GM18499 (cell line): Measurements from ENCODE around the gene MEP1B.
"Not testable (repeated sequence)": the region's sequence is repeated elsewhere in the genome, so short reads cannot be mapped to it uniquely, and the experiment has no call there.

ENCODE experiments used
- ATAC-seq: cut with Tn5 transposase; IDR thresholded peaks from one replicate; pipeline ENCODE4 v1.9.1; 2021; ENCODE audit warnings: moderate number of reproducible peaks; ENCODE audit not compliant: insufficient read depth, unreplicated experiment

MEP1B gene

DNA sequence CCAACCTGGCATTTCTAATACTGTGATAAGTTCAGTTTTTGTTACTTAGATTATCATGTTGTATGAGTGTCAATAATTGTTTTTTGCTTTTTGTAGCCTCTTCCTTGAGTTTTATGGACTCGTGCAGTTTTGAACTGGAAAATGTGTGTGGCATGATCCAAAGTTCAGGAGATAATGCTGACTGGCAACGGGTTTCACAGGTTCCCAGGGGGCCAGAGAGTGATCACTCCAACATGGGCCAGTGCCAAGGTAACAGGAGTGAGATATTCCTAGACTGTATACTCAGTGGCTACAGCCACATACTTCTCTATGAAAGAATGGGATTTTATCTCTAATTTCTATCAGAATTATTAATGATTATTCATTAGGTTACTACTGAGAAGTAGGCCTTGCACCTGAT, 18.2 kb downstream of the MEP1B start:
- no peak for ATAC-seq

DNA sequence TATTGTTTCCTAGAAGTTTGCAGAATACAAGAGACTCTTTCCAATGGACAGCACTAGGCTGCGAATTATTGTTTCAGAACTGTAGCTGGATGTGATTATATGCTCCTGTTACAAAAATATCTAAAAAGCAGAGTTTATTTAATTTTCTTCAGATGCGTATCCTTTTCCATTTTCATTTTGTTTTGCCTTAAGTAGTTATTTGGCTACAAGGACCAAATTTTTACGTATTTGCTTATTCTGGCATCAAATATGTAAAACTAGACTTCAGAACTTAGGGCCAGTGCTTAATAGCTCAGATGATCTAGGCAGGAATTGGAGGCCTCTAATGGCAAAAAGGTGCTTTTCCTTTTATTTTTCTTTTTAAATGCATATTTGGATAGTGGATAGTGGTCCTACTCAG, 18.7 kb downstream of the MEP1B start:
- no peak for ATAC-seq

DNA sequence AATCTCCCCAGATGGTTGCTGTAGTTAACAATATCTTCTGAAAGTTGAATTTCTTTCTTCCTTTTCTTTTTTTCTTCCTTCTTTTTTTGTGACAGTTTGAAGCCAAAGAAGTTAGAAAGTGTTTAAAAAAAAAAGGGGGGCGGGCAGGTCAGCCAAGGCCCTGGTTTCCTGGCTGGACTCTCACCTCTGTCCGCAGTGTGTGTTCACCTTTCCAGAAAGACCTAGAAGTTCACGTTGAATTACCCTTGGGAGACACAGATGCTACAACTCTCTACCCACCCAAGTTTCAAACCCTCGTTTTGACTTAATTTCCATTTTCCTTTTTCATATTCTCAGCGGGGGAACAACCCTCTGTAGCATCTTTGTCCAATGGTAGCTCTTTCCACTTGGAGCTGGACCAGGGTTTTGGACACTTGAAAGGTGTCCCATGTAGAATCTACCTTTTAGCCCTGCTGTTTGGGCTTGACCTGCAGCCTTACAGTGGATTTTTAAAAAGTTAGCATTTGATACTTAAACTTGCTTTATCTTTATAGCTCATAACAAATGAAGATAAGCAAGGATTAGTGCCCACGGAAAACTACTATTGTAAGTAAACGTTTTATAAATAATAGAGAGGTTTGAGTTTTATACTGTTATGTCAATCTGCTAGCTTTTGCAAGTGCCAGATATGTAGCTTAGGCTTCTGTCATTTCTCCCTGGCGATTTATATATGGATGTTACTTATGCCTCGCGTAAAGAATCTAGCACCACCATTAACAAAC, 20.0 kb downstream of the MEP1B start:
- ATAC-seq, result no peak

DNA sequence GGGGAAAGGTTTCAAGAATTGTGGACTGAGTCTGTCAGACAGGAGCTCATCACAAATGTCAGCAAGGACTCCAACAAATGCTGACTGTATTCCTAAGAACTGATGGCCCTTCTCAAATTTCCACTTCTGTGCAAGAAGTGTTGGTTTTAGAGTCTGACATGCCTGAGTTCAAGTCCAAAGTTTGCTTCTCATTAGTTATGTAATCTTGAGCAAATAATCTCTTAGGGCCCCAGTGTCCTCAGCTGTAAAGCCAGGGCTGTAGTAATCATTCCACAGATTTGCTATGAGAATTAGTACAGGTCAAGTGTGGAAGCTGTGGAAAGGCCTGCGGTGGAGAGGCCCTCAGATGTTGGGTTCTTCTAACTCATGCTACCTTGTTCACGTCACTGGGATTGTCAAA, 23.9 kb downstream of the MEP1B start:
- no peak for ATAC-seq

DNA sequence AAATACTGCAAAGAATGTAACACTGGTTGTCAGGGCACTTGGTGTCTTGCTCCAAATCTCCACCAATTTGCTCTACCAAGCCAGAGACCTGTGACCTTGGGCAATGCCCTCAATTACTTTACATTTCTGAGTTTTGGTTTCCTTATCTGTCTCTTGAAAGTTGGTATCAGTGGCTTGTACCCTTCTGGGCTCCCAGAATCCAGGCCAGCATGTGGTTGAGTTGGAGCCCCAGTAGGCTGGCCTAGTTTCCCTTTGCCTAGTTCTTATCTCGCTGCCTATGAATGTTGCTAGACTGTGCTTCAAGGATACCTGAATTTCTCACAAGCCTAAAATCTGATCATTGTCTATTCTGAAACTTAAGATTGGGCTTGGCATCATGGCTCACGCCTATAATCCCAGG, 26.6 kb downstream of the MEP1B start:
- no peak for ATAC-seq

DNA sequence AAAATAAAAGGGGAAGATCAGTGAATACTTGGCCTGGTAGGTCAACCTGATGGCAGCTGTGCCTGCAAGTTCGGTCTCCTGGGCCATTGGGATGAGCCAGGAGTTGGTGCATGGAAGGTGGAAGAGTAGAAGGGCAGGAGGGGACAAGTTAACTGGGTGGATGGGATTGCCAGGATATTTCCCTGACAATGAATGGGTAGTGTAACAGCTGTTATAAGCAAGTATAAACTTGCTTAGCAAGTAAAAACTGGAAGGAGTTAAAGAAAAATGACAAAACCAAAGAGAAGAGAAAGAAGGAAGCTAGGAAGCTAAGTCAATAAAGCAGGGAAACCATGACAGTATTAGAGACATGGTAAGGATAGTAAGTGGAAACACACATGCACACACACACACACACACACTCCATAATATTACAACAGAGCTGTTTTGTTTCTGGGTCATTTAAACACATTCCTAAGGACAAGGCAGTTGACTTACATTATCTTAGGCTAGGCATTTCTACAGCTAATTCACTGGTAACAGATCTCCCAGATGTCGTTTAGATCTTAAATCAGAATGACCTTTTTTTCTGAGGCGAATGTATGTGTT, 29.7 kb downstream of the MEP1B start:
- ATAC-seq, result no peak

DNA sequence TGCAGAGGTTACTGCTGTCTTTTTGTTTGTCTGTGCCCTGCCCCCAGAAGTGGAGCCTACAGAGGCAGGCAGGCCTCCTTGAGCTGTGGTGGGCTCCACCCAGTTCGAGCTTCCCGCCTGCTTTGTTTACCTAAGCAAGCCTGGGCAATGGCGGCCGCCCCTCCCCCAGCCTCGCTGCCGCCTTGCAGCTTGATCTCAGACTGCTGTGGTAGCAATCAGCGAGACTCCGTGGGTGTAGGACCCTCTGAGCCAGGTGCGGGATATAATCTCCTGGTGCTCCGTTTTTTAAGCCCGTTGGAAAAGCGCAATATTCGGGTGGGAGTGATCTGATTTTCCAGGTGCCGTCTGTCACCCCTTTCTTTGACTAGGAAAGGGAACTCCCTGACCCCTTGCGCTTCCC, 43.5 kb downstream of the MEP1B start:
- ATAC-seq, result not testable (repeated sequence)

DNA sequence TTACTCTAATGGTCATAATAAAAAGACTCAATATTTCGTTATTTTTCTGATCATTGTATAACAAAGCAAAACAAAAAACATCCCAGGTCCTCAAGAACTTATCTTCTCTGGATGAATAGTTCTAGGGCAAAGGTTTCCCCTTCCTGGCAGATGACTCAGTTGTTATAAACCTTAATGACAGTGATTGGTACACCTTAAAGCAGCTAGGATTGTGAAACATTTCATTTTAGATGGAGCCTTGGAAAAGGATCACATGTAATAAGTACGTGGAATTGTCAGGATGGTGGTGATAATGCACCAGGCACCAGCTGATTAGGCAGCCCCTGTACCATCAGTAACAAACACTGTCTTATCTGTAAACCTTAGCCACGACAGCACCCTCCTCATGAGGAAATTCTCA, 47.2 kb downstream of the MEP1B start:
- no peak for ATAC-seq

DNA sequence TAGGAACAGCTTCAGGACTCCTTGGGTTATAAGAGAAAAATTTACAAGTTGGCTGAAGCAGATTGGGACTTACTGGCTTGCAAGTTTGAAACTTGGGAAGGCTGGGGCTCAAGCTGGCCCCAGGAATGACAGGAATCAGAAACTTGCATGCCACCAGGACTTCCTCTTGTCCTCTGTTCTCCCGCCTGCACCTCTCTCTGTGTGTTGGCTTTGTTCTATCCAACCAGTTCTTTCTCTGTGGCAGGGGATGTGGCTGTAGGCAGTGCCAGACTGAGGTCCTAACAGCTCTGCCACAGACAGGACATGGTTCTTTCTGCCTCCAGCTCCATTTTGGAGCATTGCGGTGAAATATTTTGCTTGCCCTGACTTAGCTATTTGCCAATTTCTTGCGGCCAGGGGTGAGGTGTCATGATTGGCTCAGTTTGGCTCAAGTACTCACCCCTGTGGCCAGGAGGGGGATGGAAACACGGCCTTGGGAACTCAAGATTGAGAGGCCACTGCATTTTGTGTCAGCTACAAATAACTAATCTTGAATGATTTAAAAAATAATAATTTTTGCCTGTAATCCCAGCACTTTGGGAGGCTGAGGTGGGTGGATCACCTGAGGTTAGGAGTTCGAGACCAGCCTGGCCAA, 48.9 kb downstream of the MEP1B start:
- no peak for ATAC-seq

DNA sequence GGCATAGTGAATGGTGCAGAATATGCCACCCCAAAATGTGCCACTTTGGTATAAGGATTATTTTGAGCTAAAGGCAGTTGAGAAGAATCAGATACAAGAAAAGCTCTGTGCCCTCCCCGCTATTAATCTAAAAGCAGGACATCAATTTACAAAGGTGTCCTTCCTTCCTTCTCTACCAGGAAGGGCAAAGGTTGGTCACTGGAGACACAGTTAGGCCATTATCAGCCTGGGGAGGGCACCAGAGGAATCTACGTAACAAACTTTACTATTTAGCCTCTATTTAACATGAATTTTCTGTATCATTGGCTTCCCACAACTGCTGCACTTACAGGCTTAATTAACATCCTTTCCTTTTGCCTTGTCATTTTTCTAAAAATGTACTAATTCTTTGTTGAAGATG, 52.6 kb downstream of the MEP1B start:
- ATAC-seq, result no peak

DNA sequence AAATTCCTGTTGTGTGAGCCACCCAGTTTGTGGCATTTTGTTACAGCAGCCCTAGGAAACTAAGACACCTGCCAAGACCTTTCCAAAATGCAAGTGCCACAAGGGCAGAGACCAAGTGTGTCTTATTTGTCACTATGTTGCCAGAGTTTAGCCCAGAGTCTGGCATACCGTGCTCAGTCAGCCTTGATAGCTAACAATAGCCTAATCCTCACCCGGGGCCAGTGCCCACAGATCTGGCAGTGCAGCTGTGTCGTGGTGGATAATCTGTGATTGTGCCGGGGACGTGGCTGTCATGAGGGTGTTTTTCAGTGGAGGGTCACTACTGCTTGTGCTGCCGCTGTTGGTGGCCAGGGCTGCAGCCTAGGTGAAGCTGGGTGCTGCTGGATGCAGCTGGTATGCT, 53.5 kb downstream of the MEP1B start:
- ATAC-seq, result no peak

DNA sequence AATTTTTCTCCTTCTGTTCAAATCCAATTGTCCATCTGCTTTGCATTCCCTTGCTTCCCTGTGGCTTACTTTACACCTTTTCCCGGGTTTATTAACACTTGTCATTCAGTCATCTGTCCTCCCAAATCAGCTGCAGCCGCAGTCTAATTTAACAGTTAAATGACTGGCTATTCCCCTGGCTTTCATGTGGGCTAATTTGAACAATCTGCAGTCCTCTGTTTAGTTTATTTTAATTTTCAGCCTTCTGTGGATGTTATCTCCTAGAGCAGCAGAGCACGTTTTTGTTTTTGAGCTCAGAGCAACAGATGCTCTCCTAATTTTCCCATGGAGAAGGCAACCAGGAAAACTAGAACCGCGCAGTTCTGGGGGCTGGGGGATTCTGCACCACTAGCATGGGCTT, 55.0 kb downstream of the MEP1B start:
- no peak for ATAC-seq

DNA sequence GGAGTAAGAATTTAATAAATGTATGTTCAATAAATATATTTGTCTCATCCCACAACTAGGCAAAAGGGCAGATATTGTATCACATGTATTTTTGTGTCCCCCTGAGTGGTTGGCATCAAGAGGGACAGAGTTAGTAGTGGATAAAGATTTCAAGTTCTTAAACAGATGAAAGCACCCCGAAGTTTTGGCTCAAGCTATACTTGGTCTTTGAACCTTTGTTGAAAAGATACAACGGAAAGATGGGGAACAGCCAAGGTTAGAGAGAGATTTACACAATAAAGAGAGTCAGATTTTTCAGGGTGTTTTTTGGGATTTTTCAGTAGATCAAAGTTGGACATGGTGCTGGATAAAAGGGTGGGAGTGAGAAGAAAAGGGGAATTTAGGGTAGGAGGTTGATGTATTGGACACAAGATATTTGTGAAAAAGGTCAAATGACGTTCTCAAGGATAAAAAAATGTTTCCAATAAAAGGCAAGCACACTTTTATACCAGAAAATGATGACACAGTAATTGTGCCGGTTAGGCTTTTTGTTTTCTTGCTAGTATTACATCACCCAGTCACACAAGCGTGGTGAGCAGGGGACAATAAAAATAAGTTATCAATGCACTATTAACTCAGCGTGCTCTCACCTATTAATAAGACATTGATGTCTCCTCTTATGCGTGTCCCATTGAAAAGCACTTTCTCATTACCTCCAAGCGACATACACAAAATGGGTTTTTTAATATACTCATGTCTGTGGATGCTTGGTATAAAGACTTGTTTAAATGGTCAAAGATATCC, 59.5 kb downstream of the MEP1B start:
- no peak for ATAC-seq

DNA sequence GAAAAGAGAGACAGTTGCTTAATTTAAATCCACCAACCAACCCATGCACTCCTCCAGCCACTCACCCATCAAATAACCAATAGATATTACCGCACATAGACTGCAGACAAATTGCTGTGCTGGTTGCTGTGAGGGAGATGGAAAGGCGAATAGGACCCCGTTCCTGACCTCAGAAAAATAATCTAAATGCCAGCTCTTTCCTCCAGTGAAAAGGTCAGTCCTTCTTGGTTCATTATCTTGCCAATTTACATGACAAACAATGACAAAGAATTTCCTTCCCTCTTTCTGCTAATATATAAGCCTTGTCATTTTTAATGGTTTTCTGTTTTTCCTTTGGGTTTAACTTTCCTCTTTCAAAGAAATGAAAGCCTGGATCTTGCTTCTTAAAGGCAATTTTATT, 61.6 kb downstream of the MEP1B start:
- no peak for ATAC-seq

DNA sequence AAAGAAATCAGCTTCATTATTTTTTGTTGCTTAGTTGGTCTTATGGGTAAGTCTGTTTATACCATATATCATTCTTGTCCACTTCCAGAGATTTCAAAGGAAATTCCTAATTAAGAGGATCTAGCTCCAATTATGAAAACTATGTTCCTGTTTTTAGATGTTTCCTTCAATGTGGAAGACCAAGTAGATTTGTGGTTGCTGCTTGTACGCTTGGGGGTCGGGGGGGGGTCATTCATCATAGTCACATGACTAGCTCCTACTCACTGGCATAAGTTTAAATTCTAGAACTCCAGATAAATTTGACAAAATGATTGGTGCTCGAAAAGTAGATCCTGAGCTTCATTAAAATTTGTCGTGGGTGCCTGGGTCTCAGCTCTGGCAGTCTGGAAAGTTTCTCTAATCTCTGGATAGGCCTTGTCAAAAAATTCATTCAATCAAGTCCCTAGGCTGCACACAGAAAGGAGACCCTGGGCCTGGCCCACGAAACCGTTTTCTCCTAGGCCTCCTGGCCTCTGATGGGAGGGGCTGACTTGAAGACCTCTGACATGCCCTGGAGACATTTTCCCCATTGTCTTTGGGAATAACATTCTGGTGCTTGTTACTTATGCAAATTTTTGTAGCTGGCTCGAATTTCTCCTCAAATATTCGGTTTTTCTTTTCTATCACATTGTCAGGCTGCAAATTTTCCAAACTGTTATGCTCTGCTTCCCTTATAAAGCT, 62.5 kb downstream of the MEP1B start:
- ATAC-seq, result no peak

DNA sequence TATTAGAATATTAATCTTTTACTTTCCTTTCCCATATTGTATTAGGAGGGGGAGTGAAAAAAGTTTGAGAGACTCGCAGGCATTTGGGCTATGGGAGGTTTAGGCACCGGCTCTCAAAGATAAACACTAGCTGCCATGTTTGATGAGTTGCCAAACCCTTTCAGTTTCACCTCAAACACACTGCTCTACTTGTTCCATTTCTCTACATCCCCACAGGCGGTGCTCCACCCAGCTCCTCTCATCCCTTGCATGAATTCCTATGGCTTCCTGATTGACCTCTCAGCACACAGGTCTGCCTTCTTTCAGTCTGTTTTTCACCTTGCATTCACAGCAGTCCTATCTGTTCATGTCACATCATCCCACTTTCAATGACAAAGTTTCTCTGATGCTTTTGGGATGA, 65.7 kb downstream of the MEP1B start:
- no peak for ATAC-seq

DNA sequence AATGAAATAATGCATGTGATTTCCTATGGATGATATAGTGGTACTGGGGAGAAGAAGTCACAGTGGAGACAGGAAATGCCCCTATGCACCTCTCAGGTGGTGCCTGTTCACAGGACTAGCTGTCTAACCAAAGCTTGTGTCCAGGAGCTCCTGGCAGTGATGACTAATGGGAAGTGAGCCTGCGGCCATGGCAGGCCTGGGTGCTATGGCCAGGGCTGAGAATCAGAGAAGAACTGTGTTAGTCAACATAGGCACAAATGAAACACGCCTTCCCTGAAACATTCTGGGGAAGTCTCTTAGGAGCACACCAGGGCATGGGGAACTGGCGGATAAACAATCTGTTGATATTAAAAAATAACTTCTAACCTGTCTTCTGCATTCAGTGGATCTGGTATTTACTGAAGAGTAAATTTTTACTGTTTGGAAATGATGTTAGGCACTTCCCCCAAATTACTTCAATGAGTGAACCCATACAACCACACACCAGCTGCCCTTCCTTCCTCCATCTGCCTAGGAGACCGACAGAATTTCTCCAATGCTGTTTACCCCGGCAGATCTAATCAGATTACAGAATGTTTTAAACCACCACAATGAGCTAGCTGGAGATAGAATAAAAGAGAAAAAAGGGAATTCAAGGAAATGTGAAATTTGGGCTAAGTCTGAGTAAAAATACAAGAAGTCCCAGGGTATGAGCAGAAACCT, 67.4 kb downstream of the MEP1B start:
- ATAC-seq, result no peak

DNA sequence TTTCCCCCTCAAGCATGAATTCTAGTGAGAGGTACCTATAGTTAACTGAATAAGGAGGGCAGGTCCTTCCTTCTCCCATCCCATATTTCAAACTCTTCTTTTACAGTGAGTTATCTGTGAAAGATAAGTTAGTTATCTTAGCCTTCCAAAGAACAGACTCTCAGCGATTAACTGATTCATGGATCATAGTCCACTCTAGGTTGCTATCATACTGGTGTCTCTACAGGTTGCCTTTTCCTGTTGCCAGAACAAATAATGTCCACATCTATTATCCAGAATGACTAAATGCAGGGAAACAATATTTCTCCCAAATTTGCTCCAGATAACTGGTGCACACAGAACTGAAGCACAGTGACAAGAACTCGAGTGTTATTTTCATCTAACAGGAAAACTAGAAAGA, 68.3 kb downstream of the MEP1B start:
- ATAC-seq, result no peak

DNA sequence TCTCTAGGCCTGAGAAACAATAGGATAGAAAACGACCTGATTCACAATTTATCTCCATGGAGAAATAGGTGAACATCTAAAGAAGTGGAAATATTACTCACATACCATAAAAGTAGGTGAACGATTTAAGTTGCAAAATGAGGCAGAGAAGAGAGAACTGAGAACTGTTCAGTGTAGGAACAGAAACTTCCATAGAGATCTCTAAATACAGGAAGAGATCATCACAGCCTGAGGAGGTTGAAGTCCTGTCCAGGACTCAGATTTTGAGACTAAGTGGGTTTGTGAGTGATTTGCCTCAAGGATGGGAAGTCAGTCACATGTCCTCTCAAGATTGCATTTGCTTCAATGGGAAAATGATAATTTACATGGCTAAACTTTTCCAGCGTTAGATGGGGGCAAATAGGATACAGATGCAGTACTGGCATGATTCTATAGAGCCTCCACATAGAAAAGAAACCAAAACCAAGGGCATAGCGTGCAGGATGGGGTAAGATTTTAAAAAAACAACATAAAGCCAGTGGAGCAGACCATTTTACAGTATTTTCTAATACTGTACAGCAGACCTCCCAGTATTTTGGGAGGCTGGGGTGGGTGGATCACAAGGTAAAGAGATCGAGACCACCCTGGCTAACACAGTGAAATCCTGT, 68.8 kb downstream of the MEP1B start:
- no peak for ATAC-seq
